NCI-H1436 treated with DMSO at 0.1 percent for 48 hours (cell line): ENCODE data around the gene EDDM3A.

Source experiments
- DNase-seq: peaks from one replicate; lab custom pipeline; 2025; lab: John Stamatoyannopoulos, UW

The EDDM3A gene

DNA sequence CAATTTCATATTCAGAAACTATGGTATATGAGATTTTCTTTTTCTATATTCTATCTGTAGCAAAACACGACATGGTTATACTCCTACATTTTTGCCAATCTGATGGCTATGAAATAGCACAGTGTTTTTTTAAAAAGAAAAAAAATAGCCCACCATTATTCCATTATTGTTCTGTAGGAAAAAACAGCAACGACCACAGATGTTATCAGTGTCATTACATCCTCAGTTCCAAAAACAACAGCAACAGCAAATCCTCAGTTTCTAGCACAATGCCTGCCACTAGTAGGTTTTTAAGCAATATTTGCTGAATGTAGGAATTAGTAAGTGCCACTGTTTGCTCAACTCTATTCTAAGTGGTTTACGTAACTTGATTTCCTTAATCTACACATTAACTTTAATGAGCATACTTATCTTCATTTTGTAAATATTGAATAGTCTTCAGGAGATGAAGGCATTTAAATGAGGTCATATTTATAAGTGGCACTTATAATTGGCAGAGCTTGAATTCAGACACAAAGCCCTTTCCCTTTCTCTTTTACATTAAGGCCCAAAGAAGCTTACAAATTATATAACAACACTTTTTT, 43.6 kb downstream of the EDDM3A start:
- DNase-seq, result no peak

DNA sequence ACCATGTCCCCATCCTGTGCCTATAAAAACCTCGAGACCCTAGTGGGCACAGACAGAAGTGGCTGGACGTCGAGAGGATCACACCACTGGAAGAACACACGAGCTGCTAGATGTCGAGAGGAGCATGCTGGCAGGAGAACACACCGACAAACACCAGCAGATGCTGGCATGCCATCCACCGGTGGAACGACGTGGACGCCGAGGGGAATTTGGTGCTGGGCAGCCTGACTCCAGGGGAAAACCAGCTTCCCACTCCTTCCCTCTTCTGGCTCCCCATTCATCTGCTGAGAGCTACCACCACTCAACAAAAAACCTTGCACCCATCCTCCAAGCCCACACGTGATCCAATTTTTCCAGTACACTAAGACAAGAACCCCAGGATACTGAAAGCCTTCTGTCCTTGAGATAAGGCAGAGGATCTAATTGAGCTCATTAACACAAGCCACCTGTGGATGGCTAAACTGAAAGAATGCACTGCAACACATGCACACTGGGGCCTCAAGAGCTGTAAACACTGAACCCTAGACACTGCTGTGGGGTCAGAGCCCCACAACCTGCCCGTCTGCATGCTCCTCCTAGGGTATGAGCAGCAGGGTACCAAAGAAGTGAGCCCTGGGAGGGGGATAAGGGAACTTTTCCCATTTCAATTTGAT, 44.9 kb downstream of the EDDM3A start:
- DNase-seq, result no peak

DNA sequence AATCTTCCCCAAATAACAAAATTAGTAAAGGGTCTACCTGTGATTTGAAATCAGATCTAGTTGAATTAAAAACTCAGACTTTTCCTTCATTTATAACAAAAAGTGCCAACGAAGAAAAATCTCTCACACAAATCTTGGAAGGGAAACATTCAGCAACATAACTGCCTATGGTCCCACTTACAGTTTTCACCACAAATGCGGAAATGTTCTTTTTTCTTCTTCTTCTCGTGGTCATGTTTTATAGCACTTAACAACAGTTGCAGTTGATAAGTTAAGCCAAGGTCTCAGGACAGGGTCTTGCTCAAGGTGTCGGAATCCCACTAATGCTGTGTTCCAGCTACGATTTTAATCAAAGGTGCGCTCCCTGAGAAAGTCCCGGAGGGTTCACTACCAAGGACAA, 45.5 kb downstream of the EDDM3A start:
- no peak for DNase-seq

DNA sequence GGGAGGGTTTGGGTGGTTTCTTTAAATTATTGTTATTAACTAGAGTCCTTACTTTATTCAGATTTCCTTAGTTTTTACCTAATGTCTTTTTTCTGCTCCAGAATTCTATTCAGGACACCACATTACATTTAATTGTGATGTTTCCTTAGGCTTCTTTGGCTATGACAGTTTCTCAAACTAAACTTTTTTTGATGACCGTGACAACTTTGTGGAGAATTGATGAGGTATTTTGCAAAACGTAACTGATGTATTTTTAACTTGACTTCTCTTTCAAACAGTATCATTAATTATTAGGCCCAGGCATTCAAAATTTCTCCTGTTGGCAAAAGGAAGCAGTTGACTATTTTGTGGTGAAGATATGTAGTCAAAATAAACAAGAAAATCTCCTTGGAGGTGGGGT, 45.9 kb downstream of the EDDM3A start:
- DNase-seq, result no peak

DNA sequence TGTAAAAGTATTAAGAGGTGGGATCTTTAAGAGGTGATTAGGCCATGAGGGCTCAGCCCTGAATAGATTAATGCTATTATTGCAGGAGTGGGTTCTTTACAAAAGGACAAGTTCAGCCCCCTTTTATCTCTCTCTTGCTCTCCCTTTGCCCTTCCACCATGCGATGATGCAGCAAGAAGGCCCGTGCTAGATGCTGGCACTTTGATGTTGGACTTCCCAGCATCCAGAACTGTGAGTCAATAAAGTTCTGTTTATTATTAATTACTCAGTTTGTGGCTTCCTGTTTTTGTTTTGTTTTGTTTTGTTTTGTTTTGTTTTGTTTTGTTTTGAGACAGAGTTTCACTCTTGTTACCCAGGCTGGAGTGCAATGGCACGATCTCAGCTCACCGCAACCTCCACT, 46.9 kb downstream of the EDDM3A start:
- no peak for DNase-seq

DNA sequence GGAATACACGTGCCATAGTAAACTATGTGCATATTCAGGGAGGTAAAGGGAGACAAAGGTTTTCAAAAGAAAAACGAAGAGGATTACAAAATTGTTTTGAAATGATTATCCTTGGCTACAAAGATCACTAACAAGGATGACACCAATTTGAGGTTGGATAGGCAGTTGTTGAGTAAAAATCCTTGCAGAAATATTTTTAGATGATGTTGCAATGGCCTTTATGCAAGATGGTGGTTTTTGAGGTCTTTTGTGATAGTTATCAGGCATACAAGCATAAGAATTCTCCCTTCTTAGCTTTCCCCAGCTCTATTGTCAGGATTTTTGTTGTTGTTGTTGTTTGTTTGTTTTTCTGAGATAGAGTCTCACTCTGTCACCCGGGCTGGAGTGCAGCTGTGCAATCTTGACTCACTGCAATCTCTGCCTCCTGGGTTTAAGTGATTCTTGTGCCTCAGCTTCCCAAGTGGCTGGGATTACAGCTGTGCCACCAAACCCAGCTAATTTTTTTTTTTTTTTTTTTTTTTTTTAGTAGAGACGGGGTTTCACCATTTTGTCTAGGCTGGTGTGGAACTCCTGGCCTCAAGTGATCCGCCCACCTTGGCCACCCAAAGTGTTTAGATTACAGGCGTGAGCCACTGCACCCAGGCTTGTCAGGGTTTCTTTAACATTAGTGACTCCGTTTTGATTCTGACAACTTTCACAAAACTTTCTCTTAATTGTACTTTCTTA, 49.1 kb downstream of the EDDM3A start:
- no peak for DNase-seq

DNA sequence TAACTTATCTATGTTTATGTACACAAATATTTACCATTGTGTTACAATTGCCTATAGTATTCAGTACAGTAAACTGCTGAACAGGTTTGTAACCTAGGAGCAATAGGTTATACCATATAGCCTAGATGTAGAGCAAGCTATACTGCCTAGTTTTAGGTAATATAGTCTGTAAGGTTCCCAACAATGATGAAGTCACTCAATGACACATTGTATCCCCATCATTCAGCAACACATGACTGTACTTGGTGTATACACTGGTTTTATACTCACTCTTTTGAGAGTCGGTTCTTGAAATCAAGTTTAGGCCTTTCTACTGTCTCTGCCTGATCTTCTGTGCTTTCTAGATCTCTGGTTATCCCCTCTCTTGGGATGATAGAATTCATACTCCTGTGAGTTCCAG, 51.5 kb downstream of the EDDM3A start:
- no peak for DNase-seq
